ENCODE results near the gene FREM2.

Gene FREM2

DNA sequence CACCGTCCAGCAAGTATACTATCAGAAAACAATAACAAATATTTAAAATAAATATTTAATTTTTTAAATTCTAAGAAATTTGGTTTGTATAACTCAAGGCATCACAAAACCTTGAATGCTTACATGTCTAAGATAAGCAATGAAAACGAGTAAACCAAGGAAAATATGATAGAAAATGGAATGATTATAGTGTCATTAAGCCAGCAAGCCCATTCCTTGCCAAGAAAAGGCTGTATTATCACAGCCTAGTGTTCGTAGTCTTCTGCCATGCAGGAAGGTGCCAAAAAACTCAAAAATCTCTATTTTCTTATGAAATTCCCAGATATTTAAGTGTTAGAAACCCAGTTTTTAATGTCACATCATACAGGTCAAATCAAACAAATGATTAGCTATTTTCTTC lies 167.3 kb downstream of the FREM2 start:
- H3K4me3 ChIP-seq (ENCODE audit: low read length in 2 of 2) = no peak overlapping the region
- H3K27me3 ChIP-seq (ENCODE audit: control insufficient read depth in 2 of 2, insufficient read depth in 2 of 2, low read length in 2 of 2) = no peaks in the 10 kb centered on the region
- no peaks in the 10 kb centered on the region for H3K4me1 ChIP-seq (ENCODE audit: control insufficient read depth in 2 of 2, insufficient read depth in 2 of 2, low read length in 2 of 2)
- H3K27ac ChIP-seq (ENCODE audit: low read depth in 2 of 2, low read length in 2 of 2) = no peak overlapping the region
- H3K9me3 ChIP-seq (ENCODE audit: control insufficient read depth in 2 of 2, low read length in 2 of 2) = no peaks in the 10 kb centered on the region
- H3K9ac ChIP-seq (ENCODE audit: low read depth in 1 of 2, low read length in 2 of 2) = no peak overlapping the region
- no peaks in the 10 kb centered on the region for H3K36me3 ChIP-seq (ENCODE audit: control insufficient read depth in 2 of 2, insufficient read depth in 2 of 2, low read length in 2 of 2)

DNA sequence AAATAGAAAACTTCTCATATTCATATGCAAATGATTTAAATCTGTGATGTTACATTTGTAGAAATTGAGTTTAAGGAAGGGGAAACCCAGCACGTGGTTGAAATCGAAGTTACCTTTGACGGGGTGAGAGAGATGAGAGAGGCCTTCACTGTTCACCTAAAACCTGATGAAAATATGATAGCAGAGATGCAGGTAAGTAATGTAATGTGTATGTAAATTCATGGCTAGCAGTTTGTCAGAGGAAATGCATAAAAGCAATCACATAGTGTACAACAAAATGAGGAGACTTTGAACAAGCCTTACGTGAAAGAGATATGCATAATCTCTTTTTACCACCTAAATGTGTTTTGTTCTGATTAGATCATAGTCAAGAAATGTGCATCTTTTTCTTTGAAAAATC lies 169.2 kb downstream of the FREM2 start:
- Histone ChIP-seq H3K9me3 (ENCODE audit: control insufficient read depth in 2 of 2, low read length in 2 of 2) (no peaks in the 10 kb centered on the region), H3K27me3 (ENCODE audit: control insufficient read depth in 2 of 2, insufficient read depth in 2 of 2, low read length in 2 of 2) (no peaks in the 10 kb centered on the region), H3K9ac (ENCODE audit: low read depth in 1 of 2, low read length in 2 of 2) (no peak overlapping the region), H3K36me3 (ENCODE audit: control insufficient read depth in 2 of 2, insufficient read depth in 2 of 2, low read length in 2 of 2) (no peaks in the 10 kb centered on the region), H3K4me3 (ENCODE audit: low read length in 2 of 2) (no peak overlapping the region), H3K4me1 (ENCODE audit: control insufficient read depth in 2 of 2, insufficient read depth in 2 of 2, low read length in 2 of 2) (no peaks in the 10 kb centered on the region), H3K27ac (ENCODE audit: low read depth in 2 of 2, low read length in 2 of 2) (no peak overlapping the region)

DNA sequence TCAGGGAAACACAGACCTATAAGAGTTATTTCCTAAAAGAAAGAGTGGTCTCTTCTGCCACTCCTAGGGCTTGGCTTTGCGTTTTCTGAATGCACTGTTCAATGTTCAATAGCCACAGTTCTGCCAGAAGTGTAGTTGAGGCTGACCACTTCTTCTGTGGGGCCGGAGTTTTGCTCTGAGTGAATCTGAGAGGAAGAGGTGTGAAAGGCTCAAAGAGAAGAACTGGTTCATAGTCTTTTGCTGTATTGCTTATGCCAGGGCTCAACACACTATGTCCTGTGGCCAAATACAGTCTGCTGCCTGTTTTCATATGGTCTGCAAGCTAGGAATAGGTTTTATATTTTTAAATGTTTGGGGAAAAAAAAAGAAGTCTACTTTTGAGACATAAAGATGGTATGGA lies 175.6 kb downstream of the FREM2 start:
- H3K27me3 ChIP-seq (ENCODE audit: control insufficient read depth in 2 of 2, insufficient read depth in 2 of 2, low read length in 2 of 2) = no peaks in the 10 kb centered on the region
- H3K9me3 ChIP-seq (ENCODE audit: control insufficient read depth in 2 of 2, low read length in 2 of 2) = no peaks in the 10 kb centered on the region
- no peak overlapping the region for H3K9ac ChIP-seq (ENCODE audit: low read depth in 1 of 2, low read length in 2 of 2)
- no peak overlapping the region for H3K4me3 ChIP-seq (ENCODE audit: low read length in 2 of 2)
- no peak overlapping the region for H3K27ac ChIP-seq (ENCODE audit: low read depth in 2 of 2, low read length in 2 of 2)
- no peaks in the 10 kb centered on the region for H3K4me1 ChIP-seq (ENCODE audit: control insufficient read depth in 2 of 2, insufficient read depth in 2 of 2, low read length in 2 of 2)
- H3K36me3 ChIP-seq (ENCODE audit: control insufficient read depth in 2 of 2, insufficient read depth in 2 of 2, low read length in 2 of 2) = no peaks in the 10 kb centered on the region

DNA sequence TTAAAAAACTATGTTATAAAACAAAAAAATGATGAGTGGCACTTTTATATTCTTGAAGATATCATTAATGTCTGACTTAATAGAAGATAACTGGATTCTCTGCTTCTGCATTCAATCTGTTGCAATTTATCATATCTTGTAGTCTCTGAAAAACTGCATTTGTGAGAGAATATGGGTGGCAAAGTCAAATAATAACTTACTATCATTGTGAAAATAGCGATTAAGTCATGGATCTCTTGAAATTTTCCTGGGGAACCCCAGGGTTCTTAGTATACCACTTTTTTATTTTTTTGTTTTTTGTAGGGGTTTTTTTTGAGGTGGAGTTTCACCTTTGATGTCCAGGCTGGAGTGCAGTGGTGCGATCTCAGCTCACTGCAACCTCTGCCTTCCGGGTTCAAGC lies 176.7 kb downstream of the FREM2 start:
- no peaks in the 10 kb centered on the region for H3K4me1 ChIP-seq (ENCODE audit: control insufficient read depth in 2 of 2, insufficient read depth in 2 of 2, low read length in 2 of 2)

DNA sequence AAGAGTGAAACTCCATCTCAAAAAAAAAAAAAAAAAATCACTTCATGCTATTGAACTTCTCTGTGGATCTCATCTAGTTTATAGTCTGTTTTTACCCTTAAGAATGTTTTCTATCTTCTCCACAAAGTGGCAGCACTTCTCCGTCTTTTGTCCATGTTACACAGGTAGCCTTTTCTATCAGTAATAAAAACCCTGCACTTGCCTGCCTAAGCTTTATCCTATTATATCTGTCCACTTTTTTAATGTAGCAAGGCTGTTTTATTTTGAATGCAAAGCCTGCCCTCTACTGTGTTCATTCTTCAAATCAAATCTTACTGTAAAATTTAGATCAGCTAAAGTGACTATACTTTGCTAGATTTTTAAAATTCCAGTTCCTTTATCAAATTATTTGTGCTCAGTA lies 179.8 kb downstream of the FREM2 start:
- H3K4me3 ChIP-seq (ENCODE audit: low read length in 2 of 2) = no peak overlapping the region
- H3K36me3 ChIP-seq (ENCODE audit: control insufficient read depth in 2 of 2, insufficient read depth in 2 of 2, low read length in 2 of 2) = no peaks in the 10 kb centered on the region
- no peaks in the 10 kb centered on the region for H3K9me3 ChIP-seq (ENCODE audit: control insufficient read depth in 2 of 2, low read length in 2 of 2)
- no peak overlapping the region for H3K9ac ChIP-seq (ENCODE audit: low read depth in 1 of 2, low read length in 2 of 2)
- no peaks in the 10 kb centered on the region for H3K4me1 ChIP-seq (ENCODE audit: control insufficient read depth in 2 of 2, insufficient read depth in 2 of 2, low read length in 2 of 2)
- no peaks in the 10 kb centered on the region for H3K27me3 ChIP-seq (ENCODE audit: control insufficient read depth in 2 of 2, insufficient read depth in 2 of 2, low read length in 2 of 2)
- no peak overlapping the region for H3K27ac ChIP-seq (ENCODE audit: low read depth in 2 of 2, low read length in 2 of 2)

More for the DNA sequence above, 176.7 kb downstream of the FREM2 start:
- Histone ChIP-seq H3K27ac (ENCODE audit: low read depth in 2 of 2, low read length in 2 of 2) (no peak overlapping the region), H3K36me3 (ENCODE audit: control insufficient read depth in 2 of 2, insufficient read depth in 2 of 2, low read length in 2 of 2) (no peaks in the 10 kb centered on the region), H3K9me3 (ENCODE audit: control insufficient read depth in 2 of 2, low read length in 2 of 2) (no peaks in the 10 kb centered on the region), H3K4me3 (ENCODE audit: low read length in 2 of 2) (no peak overlapping the region), H3K27me3 (ENCODE audit: control insufficient read depth in 2 of 2, insufficient read depth in 2 of 2, low read length in 2 of 2) (no peaks in the 10 kb centered on the region), H3K9ac (ENCODE audit: low read depth in 1 of 2, low read length in 2 of 2) (no peak overlapping the region)

DNA sequence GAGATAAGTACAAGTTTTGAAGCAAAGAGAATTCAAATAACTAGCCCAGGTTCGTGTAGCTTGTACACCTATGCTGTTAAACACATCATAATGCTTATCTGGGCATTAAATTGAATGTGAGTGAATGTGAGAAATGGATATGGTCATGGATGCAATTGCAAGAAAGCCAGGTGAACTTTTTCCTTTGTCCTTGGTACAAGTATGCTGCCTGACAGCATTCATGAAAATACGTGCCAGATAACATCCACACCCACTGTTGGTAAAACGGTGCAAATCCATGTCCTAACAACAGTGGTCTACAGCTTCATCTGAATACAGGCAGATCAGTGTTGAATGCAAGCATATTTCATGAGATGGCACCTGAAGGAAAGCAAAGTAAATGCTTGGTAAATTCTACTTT lies 181.5 kb downstream of the FREM2 start:
- H3K9ac ChIP-seq (ENCODE audit: low read depth in 1 of 2, low read length in 2 of 2) = no peak overlapping the region
- no peaks in the 10 kb centered on the region for H3K4me1 ChIP-seq (ENCODE audit: control insufficient read depth in 2 of 2, insufficient read depth in 2 of 2, low read length in 2 of 2)
- no peak overlapping the region for H3K27ac ChIP-seq (ENCODE audit: low read depth in 2 of 2, low read length in 2 of 2)
- no peaks in the 10 kb centered on the region for H3K27me3 ChIP-seq (ENCODE audit: control insufficient read depth in 2 of 2, insufficient read depth in 2 of 2, low read length in 2 of 2)
- H3K4me3 ChIP-seq (ENCODE audit: low read length in 2 of 2) = no peak overlapping the region
- no peaks in the 10 kb centered on the region for H3K36me3 ChIP-seq (ENCODE audit: control insufficient read depth in 2 of 2, insufficient read depth in 2 of 2, low read length in 2 of 2)
- H3K9me3 ChIP-seq (ENCODE audit: control insufficient read depth in 2 of 2, low read length in 2 of 2) = no peaks in the 10 kb centered on the region

DNA sequence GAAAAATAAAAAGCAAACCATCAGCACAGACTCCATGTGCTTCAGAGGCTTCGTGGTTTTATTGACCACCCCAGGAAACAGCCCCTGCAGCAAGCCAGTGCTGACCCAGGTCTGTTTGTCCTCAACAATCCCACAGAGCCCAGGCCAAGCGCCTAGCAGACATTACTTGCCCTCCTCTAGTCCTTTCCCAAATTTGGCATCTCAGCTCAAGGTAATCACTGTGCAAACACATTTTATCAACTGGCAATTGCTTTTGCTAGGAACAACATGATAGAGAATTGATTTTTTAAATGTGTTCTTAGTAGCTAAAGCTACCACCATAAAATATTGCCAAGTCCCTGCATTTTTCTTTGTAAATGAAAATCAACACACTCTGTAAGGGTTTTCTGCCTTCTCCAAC lies 182.0 kb downstream of the FREM2 start:
- H3K4me3 ChIP-seq (ENCODE audit: low read length in 2 of 2) = no peak overlapping the region
- H3K27ac ChIP-seq (ENCODE audit: low read depth in 2 of 2, low read length in 2 of 2) = no peak overlapping the region
- no peaks in the 10 kb centered on the region for H3K27me3 ChIP-seq (ENCODE audit: control insufficient read depth in 2 of 2, insufficient read depth in 2 of 2, low read length in 2 of 2)

DNA sequence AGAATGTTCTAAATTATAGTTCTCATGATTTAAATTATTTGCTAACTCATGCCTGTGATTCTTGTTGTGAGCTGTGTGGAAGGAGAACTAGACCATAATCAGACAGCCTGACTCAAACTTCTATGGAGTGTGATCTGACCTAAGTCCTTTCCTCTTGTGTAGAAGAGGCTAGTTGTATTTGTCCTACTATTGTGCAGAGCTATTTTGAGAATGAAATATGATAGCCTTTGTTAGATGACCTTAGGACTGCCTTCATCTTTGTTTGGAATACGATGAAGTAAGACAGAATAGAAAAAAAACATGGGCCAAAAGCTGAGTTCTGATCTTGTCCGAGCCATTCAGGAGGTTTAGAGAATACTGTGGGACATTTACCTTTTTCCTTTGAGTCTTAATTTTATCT lies 184.4 kb downstream of the FREM2 start:
- no peak overlapping the region for H3K9ac ChIP-seq (ENCODE audit: low read depth in 1 of 2, low read length in 2 of 2)
- no peak overlapping the region for H3K27ac ChIP-seq (ENCODE audit: low read depth in 2 of 2, low read length in 2 of 2)
- H3K4me1 ChIP-seq (ENCODE audit: control insufficient read depth in 2 of 2, insufficient read depth in 2 of 2, low read length in 2 of 2) = no peaks in the 10 kb centered on the region

More for the DNA sequence above, 182.0 kb downstream of the FREM2 start:
- Histone ChIP-seq H3K9me3 (ENCODE audit: control insufficient read depth in 2 of 2, low read length in 2 of 2) (no peaks in the 10 kb centered on the region), H3K36me3 (ENCODE audit: control insufficient read depth in 2 of 2, insufficient read depth in 2 of 2, low read length in 2 of 2) (no peaks in the 10 kb centered on the region), H3K9ac (ENCODE audit: low read depth in 1 of 2, low read length in 2 of 2) (no peak overlapping the region), H3K4me1 (ENCODE audit: control insufficient read depth in 2 of 2, insufficient read depth in 2 of 2, low read length in 2 of 2) (no peaks in the 10 kb centered on the region)

DNA sequence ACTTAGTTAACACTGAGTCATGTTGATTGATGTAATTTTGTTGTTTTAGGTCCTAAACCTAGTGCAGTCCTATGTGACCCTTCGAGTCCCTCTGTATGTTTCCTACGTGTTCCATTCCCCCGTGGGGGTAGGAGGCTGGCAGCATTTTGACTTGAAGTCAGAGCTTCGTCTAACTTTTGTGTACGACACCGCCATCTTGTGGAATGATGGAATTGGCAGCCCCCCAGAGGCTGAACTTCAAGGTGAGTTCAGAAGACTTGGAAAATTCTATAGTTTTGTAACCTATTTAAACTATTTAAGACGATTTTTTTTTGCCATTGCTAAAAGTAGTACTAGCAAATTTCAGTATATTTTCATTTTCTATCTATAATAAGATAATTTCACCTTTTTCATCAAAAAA lies 185.8 kb downstream of the FREM2 start:
- H3K27me3 ChIP-seq (ENCODE audit: control insufficient read depth in 2 of 2, insufficient read depth in 2 of 2, low read length in 2 of 2) = no peaks in the 10 kb centered on the region
- no peaks in the 10 kb centered on the region for H3K36me3 ChIP-seq (ENCODE audit: control insufficient read depth in 2 of 2, insufficient read depth in 2 of 2, low read length in 2 of 2)
- no peaks in the 10 kb centered on the region for H3K4me1 ChIP-seq (ENCODE audit: control insufficient read depth in 2 of 2, insufficient read depth in 2 of 2, low read length in 2 of 2)
- no peak overlapping the region for H3K4me3 ChIP-seq (ENCODE audit: low read length in 2 of 2)
- H3K9me3 ChIP-seq (ENCODE audit: control insufficient read depth in 2 of 2, low read length in 2 of 2) = no peaks in the 10 kb centered on the region
- H3K9ac ChIP-seq (ENCODE audit: low read depth in 1 of 2, low read length in 2 of 2) = no peak overlapping the region
- no peak overlapping the region for H3K27ac ChIP-seq (ENCODE audit: low read depth in 2 of 2, low read length in 2 of 2)

More for the DNA sequence above, 184.4 kb downstream of the FREM2 start:
- Histone ChIP-seq H3K9me3 (ENCODE audit: control insufficient read depth in 2 of 2, low read length in 2 of 2) (no peaks in the 10 kb centered on the region), H3K36me3 (ENCODE audit: control insufficient read depth in 2 of 2, insufficient read depth in 2 of 2, low read length in 2 of 2) (no peaks in the 10 kb centered on the region), H3K27me3 (ENCODE audit: control insufficient read depth in 2 of 2, insufficient read depth in 2 of 2, low read length in 2 of 2) (no peaks in the 10 kb centered on the region), H3K4me3 (ENCODE audit: low read length in 2 of 2) (no peak overlapping the region)

DNA sequence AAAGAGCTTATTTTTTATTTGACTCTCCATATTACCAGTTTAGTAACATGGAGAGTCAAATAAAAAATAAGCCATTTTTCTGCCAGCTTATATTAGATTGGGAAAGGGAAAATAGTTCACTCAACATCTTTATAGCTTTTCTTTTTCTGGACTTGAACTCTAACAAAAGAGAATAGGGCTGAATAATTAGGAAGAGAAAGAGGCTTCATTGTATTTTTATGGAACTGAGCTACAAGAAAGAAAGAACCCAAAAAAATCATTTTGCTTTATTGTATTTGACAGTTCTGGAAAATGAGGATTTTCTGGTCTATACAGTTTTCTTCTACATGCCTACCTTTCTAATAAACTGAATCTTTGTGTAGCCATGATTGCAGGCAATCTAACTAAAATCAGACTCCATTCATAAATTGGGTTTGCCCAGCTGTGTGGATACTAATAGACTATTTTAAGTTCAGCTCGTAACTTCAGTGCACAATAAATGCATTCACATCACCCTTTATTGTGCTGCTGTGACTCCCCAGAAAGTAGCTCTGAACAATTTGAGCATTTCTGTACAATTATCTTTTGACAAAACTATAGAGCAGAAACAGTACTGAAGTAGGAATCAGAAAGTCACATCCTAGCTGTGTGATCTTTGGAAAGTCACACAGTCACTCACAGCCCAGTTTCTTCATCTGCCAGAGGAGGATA lies 188.5 kb downstream of the FREM2 start:
- no peaks in the 10 kb centered on the region for H3K36me3 ChIP-seq (ENCODE audit: control insufficient read depth in 2 of 2, insufficient read depth in 2 of 2, low read length in 2 of 2)
- no peaks in the 10 kb centered on the region for H3K4me1 ChIP-seq (ENCODE audit: control insufficient read depth in 2 of 2, insufficient read depth in 2 of 2, low read length in 2 of 2)
- H3K27ac ChIP-seq (ENCODE audit: low read depth in 2 of 2, low read length in 2 of 2) = no peak overlapping the region
- no peak overlapping the region for H3K4me3 ChIP-seq (ENCODE audit: low read length in 2 of 2)
- H3K27me3 ChIP-seq (ENCODE audit: control insufficient read depth in 2 of 2, insufficient read depth in 2 of 2, low read length in 2 of 2) = no peaks in the 10 kb centered on the region
- no peak overlapping the region for H3K9ac ChIP-seq (ENCODE audit: low read depth in 1 of 2, low read length in 2 of 2)
- no peaks in the 10 kb centered on the region for H3K9me3 ChIP-seq (ENCODE audit: control insufficient read depth in 2 of 2, low read length in 2 of 2)

DNA sequence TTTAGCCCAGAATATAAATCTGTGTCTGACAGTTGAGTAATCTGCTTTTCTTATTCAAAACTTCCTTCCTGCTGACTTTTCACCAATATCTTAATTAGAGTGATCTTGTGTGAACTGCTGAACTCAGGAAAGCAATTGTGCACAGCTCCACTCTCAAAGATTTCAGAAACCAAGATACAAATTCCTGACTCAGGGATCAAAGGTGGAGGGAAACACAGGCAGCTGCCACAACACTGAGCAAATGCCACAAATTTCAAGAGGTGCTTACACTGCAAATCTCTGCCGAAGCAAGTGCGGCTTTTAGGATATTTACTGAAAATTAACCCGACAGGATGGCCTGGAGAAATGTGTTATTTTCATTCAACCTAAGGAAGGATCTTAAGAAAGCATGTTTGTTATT lies 192.4 kb downstream of the FREM2 start:
- Histone ChIP-seq H3K4me3 (ENCODE audit: low read length in 2 of 2) (no peak overlapping the region), H3K36me3 (ENCODE audit: control insufficient read depth in 2 of 2, insufficient read depth in 2 of 2, low read length in 2 of 2) (no peaks in the 10 kb centered on the region), H3K9me3 (ENCODE audit: control insufficient read depth in 2 of 2, low read length in 2 of 2) (no peaks in the 10 kb centered on the region), H3K27ac (ENCODE audit: low read depth in 2 of 2, low read length in 2 of 2) (no peak overlapping the region), H3K4me1 (ENCODE audit: control insufficient read depth in 2 of 2, insufficient read depth in 2 of 2, low read length in 2 of 2) (no peaks in the 10 kb centered on the region), H3K9ac (ENCODE audit: low read depth in 1 of 2, low read length in 2 of 2) (no peak overlapping the region), H3K27me3 (ENCODE audit: control insufficient read depth in 2 of 2, insufficient read depth in 2 of 2, low read length in 2 of 2) (no peaks in the 10 kb centered on the region)
